ENCODE measurements around the gene SLC25A13.
A peak's percentile ranks its signal among the peaks of the same experiment; 100 is the strongest.

SLC25A13 gene

DNA sequence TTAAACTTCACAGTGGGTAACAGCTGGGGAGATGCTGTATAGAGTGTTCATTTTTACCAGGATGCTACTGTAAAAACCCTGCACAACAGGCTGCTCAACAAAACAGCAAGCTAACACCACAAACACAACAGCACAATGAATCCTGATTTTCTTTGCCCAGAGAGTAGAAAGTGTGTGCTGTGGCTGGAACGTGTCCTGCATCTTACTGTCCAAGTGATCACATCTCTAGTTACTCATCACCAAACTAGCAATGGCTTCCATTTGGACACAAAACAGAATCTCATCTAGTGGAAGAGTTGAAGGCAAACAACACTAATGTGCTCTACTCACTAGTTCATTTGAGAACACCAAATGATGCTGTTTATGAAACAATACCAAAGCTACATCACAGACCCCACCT is 121.2 kb downstream of the SLC25A13 start:
- no peak for DNase-seq
- no peaks in the 10 kb centered on the region for H3K4me1 ChIP-seq (ENCODE audit: control extremely low read depth in 1 of 4, control insufficient read depth in 4 of 4, insufficient read depth in 4 of 4, low read length in 3 of 4)
- H3K9me3 ChIP-seq (ENCODE audit: control extremely low read depth in 1 of 5, control insufficient read depth in 4 of 5, insufficient read depth in 2 of 5, low read depth in 1 of 5, low read length in 4 of 5): no peaks in the 10 kb centered on the region
- no peaks in the 10 kb centered on the region for H3K27me3 ChIP-seq (replicated peaks in 2 of 5; ENCODE audit: control insufficient read depth in 4 of 5, insufficient read depth in 5 of 5, low read length in 4 of 5)
- H3K4me3 ChIP-seq (ENCODE audit: control insufficient read depth in 1 of 7, extremely low read depth in 1 of 7, insufficient read depth in 4 of 7, low read depth in 2 of 7, low read length in 6 of 7): no peak overlapping the region
- CTCF ChIA-PET: no interaction called here
- H3K36me3 ChIP-seq (ENCODE audit: control insufficient read depth in 4 of 4, insufficient read depth in 4 of 4, low read length in 3 of 4): peaks cover 3 to 4% (median 3%) of the 10 kb centered on the region in 4 experiments
- WGBS (ENCODE audit: insufficient coverage): 100% methylated on average over 1 of the region's 1 CpG
- no peak overlapping the region for H3K27ac ChIP-seq (ENCODE audit: insufficient read depth in 1 of 2, low read depth in 1 of 2, low read length in 2 of 2, poor library complexity in 1 of 2, severe bottlenecking in 2 of 2)
- POLR2A ChIA-PET: no interaction called here

DNA sequence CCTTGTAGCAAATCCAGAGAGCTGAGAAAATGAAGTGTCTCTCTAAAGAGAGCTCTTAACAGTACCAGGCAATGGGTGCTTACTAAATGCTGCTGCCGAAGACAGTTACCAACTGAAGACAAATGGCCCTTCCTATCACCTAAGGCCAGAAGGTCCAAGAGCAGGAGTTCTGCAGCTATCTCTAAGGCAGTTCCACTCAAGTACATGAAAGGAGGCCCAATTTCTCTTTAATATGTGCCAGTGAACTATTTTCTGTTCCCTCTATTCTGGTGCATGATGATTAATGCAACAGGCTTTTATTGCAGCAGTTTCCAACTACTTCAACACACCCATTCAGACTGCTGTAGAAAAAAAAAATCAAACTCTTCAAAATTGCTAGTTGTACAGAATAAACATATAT is 122.5 kb downstream of the SLC25A13 start:
- Histone ChIP-seq H3K27ac (ENCODE audit: insufficient read depth in 1 of 2, low read depth in 1 of 2, low read length in 2 of 2, poor library complexity in 1 of 2, severe bottlenecking in 2 of 2) (no peak overlapping the region), H3K4me1 (ENCODE audit: control extremely low read depth in 1 of 4, control insufficient read depth in 4 of 4, insufficient read depth in 4 of 4, low read length in 3 of 4) (no peaks in the 10 kb centered on the region), H3K27me3 (replicated peaks in 2 of 5; ENCODE audit: control insufficient read depth in 4 of 5, insufficient read depth in 5 of 5, low read length in 4 of 5) (no peaks in the 10 kb centered on the region), H3K36me3 (ENCODE audit: control insufficient read depth in 4 of 4, insufficient read depth in 4 of 4, low read length in 3 of 4) (peaks cover under 1 to 4% (median 3%) of the 10 kb centered on the region in 4 experiments), H3K4me3 (ENCODE audit: control insufficient read depth in 1 of 7, extremely low read depth in 1 of 7, insufficient read depth in 4 of 7, low read depth in 2 of 7, low read length in 6 of 7) (no peak overlapping the region), H3K9me3 (ENCODE audit: control extremely low read depth in 1 of 5, control insufficient read depth in 4 of 5, insufficient read depth in 2 of 5, low read depth in 1 of 5, low read length in 4 of 5) (no peaks in the 10 kb centered on the region)
- DNase-seq: no peak
- WGBS (ENCODE audit: insufficient coverage): 91% methylated on average over 1 of the region's 1 CpG
- ChIA-PET CTCF (no interaction called here), POLR2A (no interaction called here)

DNA sequence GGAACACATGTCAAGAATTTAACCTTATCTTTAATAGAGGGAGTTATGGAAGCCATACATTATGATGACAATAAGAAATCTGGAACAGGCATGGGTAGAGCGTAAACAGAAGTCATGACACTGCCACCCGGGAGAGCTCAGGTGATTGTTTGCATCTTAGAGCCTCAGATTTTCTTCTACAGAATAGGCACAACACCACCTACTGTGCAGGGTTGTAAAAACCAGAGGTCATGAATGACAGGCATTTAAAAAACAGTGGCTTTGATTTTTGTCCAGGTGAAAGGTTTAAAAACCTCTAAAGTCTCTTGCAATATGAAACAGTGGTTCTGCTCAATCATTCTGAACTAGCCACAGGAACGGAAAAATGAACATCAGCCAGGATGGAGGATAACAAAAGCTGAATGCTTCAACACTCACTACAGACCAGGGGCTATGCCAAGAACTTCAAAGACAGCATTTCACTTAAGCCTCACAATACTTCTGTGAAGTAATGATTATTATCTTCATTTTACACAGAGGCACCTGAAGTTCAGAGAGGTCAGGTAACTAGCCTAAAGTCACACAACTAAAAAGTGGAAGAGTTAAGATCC is 123.8 kb downstream of the SLC25A13 start:
- 100% methylated on average over 1 of the region's 3 CpGs for WGBS (ENCODE audit: insufficient coverage)
- no peak for DNase-seq
- CTCF ChIA-PET: interaction anchor here (1.2 kb wide), 1 partner anchor 216 kb away, joined by 3 read pairs; no protein-coding TSS in a partner anchor
- POLR2A ChIA-PET: no interaction called here
- no peaks in the 10 kb centered on the region for H3K4me1 ChIP-seq (ENCODE audit: control extremely low read depth in 1 of 4, control insufficient read depth in 4 of 4, insufficient read depth in 4 of 4, low read length in 3 of 4)
- no peaks in the 10 kb centered on the region for H3K27me3 ChIP-seq (replicated peaks in 2 of 5; ENCODE audit: control insufficient read depth in 4 of 5, insufficient read depth in 5 of 5, low read length in 4 of 5)
- peaks cover 0 to 8% (median under 1%) of the 10 kb centered on the region in 4 experiments for H3K36me3 ChIP-seq (ENCODE audit: control insufficient read depth in 4 of 4, insufficient read depth in 4 of 4, low read length in 3 of 4)
- H3K9me3 ChIP-seq (ENCODE audit: control extremely low read depth in 1 of 5, control insufficient read depth in 4 of 5, insufficient read depth in 2 of 5, low read depth in 1 of 5, low read length in 4 of 5): no peaks in the 10 kb centered on the region
- no peak overlapping the region for H3K4me3 ChIP-seq (ENCODE audit: control insufficient read depth in 1 of 7, extremely low read depth in 1 of 7, insufficient read depth in 4 of 7, low read depth in 2 of 7, low read length in 6 of 7)
- H3K27ac ChIP-seq (ENCODE audit: insufficient read depth in 1 of 2, low read depth in 1 of 2, low read length in 2 of 2, poor library complexity in 1 of 2, severe bottlenecking in 2 of 2): no peak overlapping the region

DNA sequence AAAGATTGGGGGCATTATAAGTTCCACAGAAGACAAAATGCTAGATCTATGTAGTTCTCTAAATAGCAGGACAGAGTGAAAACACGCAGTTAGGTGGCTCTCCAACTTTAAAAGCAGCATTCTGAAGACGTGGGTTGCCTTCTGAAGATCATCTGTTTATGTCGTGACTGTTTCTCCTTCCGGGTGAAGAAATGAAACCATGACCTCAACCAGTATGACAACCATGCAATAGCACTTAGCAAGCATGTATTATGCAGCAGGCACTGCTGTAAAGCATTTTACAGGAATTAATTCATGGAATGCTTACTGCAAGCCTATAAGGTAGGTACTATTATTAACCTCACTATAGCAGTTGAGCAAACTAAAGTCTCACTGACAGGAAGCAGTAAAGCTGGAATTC is 125.2 kb downstream of the SLC25A13 start:
- H3K27ac ChIP-seq (ENCODE audit: insufficient read depth in 1 of 2, low read depth in 1 of 2, low read length in 2 of 2, poor library complexity in 1 of 2, severe bottlenecking in 2 of 2): no peak overlapping the region
- peaks cover 2 to 20% (median 7%) of the 10 kb centered on the region in 4 experiments for H3K36me3 ChIP-seq (ENCODE audit: control insufficient read depth in 4 of 4, insufficient read depth in 4 of 4, low read length in 3 of 4)
- H3K4me3 ChIP-seq (ENCODE audit: control insufficient read depth in 1 of 7, extremely low read depth in 1 of 7, insufficient read depth in 4 of 7, low read depth in 2 of 7, low read length in 6 of 7): no peak overlapping the region
- CTCF ChIA-PET: interaction anchor here (1.2 kb wide), 1 partner anchor 217 kb away, joined by 3 read pairs; no protein-coding TSS in a partner anchor
- DNase-seq: no peak
- H3K9me3 ChIP-seq (ENCODE audit: control extremely low read depth in 1 of 5, control insufficient read depth in 4 of 5, insufficient read depth in 2 of 5, low read depth in 1 of 5, low read length in 4 of 5): no peaks in the 10 kb centered on the region
- POLR2A ChIA-PET: no interaction called here
- no peaks in the 10 kb centered on the region for H3K27me3 ChIP-seq (replicated peaks in 2 of 5; ENCODE audit: control insufficient read depth in 4 of 5, insufficient read depth in 5 of 5, low read length in 4 of 5)
- 98% methylated on average over 4 of the region's 4 CpGs for WGBS (ENCODE audit: insufficient coverage)
- no peaks in the 10 kb centered on the region for H3K4me1 ChIP-seq (ENCODE audit: control extremely low read depth in 1 of 4, control insufficient read depth in 4 of 4, insufficient read depth in 4 of 4, low read length in 3 of 4)

DNA sequence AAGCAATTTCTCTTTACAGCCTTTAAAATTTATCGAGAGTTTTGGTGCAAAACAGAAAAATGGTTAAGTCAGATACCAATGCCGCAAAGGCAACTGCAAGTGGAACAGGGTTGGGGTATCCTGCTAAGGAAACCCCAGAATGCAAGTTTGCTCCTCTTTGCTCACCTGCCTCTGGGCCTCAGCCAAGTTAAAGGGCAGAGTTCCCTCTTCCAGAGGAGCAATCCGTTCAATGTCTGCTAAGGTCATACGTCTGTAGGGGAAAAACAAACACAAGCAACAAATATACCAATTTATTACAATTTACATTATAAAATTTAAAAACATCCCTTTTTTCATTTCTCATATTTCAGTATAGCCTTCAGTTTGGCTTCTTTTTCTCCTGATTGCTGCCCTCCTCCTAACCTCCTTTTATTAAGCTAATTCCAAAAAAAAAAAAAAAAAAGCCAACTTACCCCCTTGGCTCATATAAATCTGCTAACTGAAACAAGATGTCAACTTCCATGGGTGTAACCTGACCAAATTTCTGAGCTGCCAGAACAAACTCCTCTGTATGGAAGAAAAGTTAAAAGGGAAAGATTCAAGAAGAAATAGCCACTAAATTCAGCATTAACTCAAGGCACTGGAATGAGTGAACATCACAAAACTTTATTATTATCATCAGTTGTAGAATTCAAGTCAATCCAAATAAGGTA is 132.6 kb downstream of the SLC25A13 start:
- ChIA-PET CTCF (no interaction called here), POLR2A (no interaction called here)
- Histone ChIP-seq H3K27ac (ENCODE audit: insufficient read depth in 1 of 2, low read depth in 1 of 2, low read length in 2 of 2, poor library complexity in 1 of 2, severe bottlenecking in 2 of 2) (no peak overlapping the region), H3K27me3 (replicated peaks in 2 of 5; ENCODE audit: control insufficient read depth in 4 of 5, insufficient read depth in 5 of 5, low read length in 4 of 5) (no peaks in the 10 kb centered on the region), H3K9me3 (ENCODE audit: control extremely low read depth in 1 of 5, control insufficient read depth in 4 of 5, insufficient read depth in 2 of 5, low read depth in 1 of 5, low read length in 4 of 5) (no peaks in the 10 kb centered on the region), H3K36me3 (ENCODE audit: control insufficient read depth in 4 of 4, insufficient read depth in 4 of 4, low read length in 3 of 4) (peaks cover 9 to 30% (median 22%) of the 10 kb centered on the region in 4 experiments), H3K4me1 (ENCODE audit: control extremely low read depth in 1 of 4, control insufficient read depth in 4 of 4, insufficient read depth in 4 of 4, low read length in 3 of 4) (peaks cover 0 to 8% (median 7%) of the 10 kb centered on the region in 4 experiments), H3K4me3 (ENCODE audit: control insufficient read depth in 1 of 7, extremely low read depth in 1 of 7, insufficient read depth in 4 of 7, low read depth in 2 of 7, low read length in 6 of 7) (no peak overlapping the region)
- WGBS (ENCODE audit: insufficient coverage): 71% methylated on average over 4 of the region's 4 CpGs
- DNase-seq: no peak

DNA sequence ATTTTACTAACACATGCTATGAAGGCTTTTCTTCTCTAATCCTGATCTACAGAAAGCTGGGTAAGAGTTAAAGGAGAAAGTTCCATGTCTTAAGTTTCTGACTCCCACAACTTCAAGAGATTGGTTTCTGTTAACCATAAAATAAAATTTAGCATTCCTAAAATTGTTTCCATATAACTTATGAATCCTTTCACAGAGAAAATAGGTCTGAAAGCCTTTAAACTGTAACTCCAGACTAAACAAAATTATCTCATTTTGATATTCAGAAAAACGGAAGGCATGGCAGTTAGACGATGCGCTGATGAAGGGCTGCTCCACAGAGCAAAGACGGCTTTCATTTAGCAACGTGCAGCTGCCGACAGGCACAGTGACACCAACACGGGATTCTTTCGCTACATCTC is 133.3 kb downstream of the SLC25A13 start:
- ChIA-PET POLR2A (no interaction called here), CTCF (interaction anchor here (0.9 kb wide), 1 partner anchor 10 kb away, joined by 3 read pairs; no protein-coding TSS in a partner anchor)
- no peaks in the 10 kb centered on the region for H3K27me3 ChIP-seq (replicated peaks in 2 of 5; ENCODE audit: control insufficient read depth in 4 of 5, insufficient read depth in 5 of 5, low read length in 4 of 5)
- H3K27ac ChIP-seq (ENCODE audit: insufficient read depth in 1 of 2, low read depth in 1 of 2, low read length in 2 of 2, poor library complexity in 1 of 2, severe bottlenecking in 2 of 2): no peak overlapping the region
- H3K36me3 ChIP-seq (ENCODE audit: control insufficient read depth in 4 of 4, insufficient read depth in 4 of 4, low read length in 3 of 4): peaks cover 9 to 31% (median 26%) of the 10 kb centered on the region in 4 experiments
- DNase-seq: no peak
- H3K9me3 ChIP-seq (ENCODE audit: control extremely low read depth in 1 of 5, control insufficient read depth in 4 of 5, insufficient read depth in 2 of 5, low read depth in 1 of 5, low read length in 4 of 5): no peaks in the 10 kb centered on the region
- peaks cover 0 to 8% (median 7%) of the 10 kb centered on the region in 4 experiments for H3K4me1 ChIP-seq (ENCODE audit: control extremely low read depth in 1 of 4, control insufficient read depth in 4 of 4, insufficient read depth in 4 of 4, low read length in 3 of 4)
- no peak overlapping the region for H3K4me3 ChIP-seq (ENCODE audit: control insufficient read depth in 1 of 7, extremely low read depth in 1 of 7, insufficient read depth in 4 of 7, low read depth in 2 of 7, low read length in 6 of 7)
- whole genome bisulfite sequencing (ENCODE audit: insufficient coverage): 96% methylated on average over 8 of the region's 8 CpGs

DNA sequence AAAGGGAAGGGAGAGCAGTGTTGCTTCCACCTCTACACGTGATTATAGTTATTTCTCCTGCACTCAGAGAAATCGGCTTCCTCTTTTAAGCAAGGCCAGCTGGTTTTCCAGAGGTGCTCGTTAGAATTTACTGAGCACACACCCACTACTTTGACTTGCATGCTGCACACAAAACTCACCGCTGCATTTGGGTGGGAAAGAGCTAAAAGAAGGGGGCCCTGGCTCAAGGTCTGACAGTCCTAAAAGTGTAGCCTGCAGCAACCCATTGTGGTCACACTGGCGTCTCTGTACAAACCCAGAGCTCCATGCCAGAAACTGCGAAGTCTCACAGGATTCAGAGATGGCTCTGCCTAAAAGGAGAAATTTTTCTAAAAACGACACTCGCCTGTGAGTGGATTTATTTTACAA is 133.7 kb downstream of the SLC25A13 start:
- no peak overlapping the region for H3K4me3 ChIP-seq (ENCODE audit: control insufficient read depth in 1 of 7, extremely low read depth in 1 of 7, insufficient read depth in 4 of 7, low read depth in 2 of 7, low read length in 6 of 7)
- POLR2A ChIA-PET: no interaction called here
- H3K4me1 ChIP-seq (ENCODE audit: control extremely low read depth in 1 of 4, control insufficient read depth in 4 of 4, insufficient read depth in 4 of 4, low read length in 3 of 4): peaks cover 0 to 8% (median 7%) of the 10 kb centered on the region in 4 experiments
- H3K36me3 ChIP-seq (ENCODE audit: control insufficient read depth in 4 of 4, insufficient read depth in 4 of 4, low read length in 3 of 4): peaks cover 13 to 33% (median 28%) of the 10 kb centered on the region in 4 experiments
- no peaks in the 10 kb centered on the region for H3K27me3 ChIP-seq (replicated peaks in 2 of 5; ENCODE audit: control insufficient read depth in 4 of 5, insufficient read depth in 5 of 5, low read length in 4 of 5)
- H3K27ac ChIP-seq (ENCODE audit: insufficient read depth in 1 of 2, low read depth in 1 of 2, low read length in 2 of 2, poor library complexity in 1 of 2, severe bottlenecking in 2 of 2): no peak overlapping the region
- peak in 2 of 3 donors; percentile 23 to 47 for DNase-seq
- no peaks in the 10 kb centered on the region for H3K9me3 ChIP-seq (ENCODE audit: control extremely low read depth in 1 of 5, control insufficient read depth in 4 of 5, insufficient read depth in 2 of 5, low read depth in 1 of 5, low read length in 4 of 5)
- CTCF ChIA-PET: interaction anchor here (0.9 kb wide), 1 partner anchor 10 kb away, joined by 3 read pairs; no protein-coding TSS in a partner anchor
- WGBS (ENCODE audit: insufficient coverage): 10% methylated on average over 1 of the region's 8 CpGs
